CD4-positive, alpha-beta T cell treated with Interleukin-17A for 1 hour (primary cell): ENCODE results near the gene GGTLC2.
A peak's percentile ranks its signal among the peaks of the same experiment; 100 is the strongest.
"Not testable (repeated sequence)": the region's sequence is repeated elsewhere in the genome, so short reads cannot be mapped to it uniquely, and the experiment has no call there.

Experiments used
- DNase-seq: peaks from one replicate; pipeline ENCODE4 v3.0.0-alpha.2; 2020

The GGTLC2 gene

DNA sequence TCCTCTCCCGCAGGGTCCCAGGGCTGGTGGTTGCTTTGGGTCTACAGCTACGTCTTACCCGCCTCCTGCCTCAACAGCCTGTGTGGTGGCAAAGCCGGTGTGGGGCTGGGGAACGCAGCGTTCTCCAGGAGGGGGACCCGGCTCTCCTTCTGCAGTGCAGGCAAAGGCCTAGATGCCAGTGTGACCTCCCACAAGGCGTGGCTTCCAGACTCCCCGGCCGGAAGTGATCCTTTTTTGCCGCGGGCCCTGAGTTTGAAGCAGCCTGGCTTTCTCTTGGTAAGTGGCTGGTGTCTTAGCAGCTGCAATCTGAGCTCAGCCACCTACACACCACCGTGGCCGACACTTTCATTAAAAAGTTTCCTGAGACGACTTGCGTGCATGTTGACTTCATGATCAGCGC is 6.1 kb upstream of the GGTLC2 start:
- DNase-seq, result not testable (repeated sequence)

DNA sequence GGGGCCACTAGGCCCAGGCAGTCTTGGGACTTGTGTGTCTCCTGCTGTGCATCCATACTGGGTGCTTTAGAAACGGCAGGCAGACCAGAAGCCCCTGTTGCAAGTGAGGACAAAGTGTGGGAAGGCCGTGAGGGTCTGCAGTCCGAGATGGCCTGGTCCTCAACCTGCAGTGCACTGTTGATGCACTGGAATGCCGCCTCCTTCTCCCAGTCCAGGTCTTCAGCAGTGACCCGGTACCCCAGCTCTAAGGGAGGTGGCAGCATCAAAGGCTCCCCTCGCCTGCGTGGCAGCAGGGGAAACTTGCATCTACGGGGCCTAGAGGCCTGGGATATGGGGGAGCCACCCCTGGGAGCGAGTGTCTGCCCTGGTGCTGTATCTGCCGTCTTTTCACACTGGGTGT is 2.2 kb upstream of the GGTLC2 start:
- not testable (repeated sequence) for DNase-seq

DNA sequence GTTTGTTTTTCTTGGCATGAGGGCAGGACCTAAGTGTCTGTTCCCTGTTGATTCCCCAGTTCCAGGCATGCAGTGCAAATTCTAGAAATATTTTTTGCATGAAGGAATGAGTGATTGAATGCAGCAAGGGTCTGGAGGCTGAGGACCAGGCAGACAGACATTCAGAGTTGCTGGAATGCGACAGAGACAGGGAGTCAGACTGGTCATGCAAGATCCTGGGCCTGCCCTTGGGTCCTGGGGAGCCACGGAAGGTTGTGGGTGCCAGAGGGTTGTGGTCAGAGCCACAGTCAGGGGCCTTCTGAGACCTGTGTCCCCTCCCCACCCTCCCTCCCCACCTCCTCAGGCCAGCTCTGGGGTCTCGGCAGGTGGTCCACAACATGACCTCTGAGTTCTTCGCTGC is 1.6 kb downstream of the GGTLC2 start:
- DNase-seq, result not testable (repeated sequence)

DNA sequence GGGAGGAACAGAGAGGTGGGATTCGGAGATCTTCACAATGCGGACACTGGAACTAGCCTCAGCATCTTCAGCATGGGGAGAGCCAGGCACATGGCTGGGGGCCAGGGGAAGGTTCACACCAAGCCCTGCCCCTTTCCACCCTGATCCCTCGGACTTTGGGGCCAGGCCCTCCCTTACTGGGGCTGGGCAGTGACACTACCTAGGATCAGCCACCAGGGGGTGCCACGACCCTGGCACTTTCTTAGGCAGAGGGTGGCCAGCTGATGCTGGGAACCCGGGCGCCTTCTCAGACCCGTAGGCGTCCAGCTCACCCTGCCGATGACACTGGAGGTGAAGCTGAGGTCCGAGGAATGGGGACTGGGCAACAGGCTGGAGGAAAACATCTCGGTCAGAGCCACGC is 3.5 kb downstream of the GGTLC2 start:
- DNase-seq, result peak; percentile 1

DNA sequence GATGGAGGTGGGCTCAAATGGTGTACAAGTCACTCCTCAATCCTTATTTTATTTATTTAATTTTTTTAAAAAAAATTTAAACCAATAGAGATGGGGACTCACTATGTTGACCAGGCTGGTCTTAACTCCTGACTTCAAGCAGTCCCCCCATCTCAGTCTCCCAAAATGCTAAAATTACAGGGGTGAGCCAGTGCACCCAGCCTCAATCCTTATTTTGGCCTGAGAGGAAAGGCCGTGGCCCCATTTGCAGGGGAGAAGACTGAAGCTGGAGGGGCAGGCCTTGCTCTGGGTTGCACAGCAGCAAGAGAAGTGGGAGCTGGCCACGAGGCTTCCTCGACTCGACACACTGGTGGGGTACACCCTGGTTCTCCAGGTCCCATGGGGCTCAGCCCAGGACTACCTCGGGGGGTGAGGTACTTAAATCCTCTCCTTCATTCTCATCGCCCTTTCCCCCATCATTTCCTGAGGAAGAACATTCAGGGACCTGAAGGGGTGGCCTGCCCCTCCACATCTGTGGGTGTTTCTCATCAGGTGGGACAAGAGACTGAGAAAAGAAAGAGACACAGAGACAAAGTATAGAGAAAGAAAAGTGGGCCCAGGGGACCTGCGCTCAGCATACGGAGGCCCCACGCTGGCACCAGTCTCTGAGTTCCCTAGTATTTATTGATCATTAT is 4.6 kb downstream of the GGTLC2 start:
- DNase-seq, result not testable (repeated sequence)

DNA sequence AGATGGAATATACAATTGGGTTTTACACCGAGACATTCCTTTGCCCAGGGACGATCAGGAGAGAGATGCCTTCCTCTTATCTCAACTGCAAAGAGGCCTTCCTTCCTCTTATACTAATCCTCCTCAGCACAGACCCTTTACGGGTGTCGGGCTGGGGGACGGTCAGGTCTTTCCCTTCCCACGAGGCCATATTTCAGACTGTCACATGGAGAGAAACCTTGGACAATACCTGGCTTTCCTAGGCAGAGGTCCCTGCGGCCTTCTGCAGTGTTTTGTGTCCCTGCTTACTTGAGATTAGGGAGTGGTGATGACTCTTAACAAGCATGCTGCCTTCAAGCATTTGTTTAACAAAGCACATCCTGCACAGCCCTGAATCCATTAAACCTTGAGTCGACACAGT is 5.3 kb downstream of the GGTLC2 start:
- not testable (repeated sequence) for DNase-seq

DNA sequence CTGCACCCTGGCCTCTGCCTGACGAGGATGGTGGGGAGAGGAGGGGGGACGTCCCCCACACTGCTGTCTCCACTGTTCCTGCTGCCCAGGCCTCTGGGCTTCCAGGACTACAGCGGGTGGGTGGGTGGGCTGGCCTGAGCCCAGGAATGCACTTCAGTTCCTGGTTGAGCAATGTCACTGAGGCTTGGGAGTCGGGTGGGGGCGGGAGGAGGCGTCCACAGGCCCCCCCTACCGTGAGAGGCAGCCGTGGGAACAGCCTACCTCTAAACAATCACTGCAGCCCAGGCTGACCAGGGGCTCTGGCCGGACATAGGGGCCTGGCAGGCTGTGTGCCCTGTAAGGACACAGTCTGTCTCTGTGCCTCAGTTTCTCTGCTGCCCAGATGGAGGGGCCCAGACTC is 6.0 kb downstream of the GGTLC2 start:
- DNase-seq, result not testable (repeated sequence)

DNA sequence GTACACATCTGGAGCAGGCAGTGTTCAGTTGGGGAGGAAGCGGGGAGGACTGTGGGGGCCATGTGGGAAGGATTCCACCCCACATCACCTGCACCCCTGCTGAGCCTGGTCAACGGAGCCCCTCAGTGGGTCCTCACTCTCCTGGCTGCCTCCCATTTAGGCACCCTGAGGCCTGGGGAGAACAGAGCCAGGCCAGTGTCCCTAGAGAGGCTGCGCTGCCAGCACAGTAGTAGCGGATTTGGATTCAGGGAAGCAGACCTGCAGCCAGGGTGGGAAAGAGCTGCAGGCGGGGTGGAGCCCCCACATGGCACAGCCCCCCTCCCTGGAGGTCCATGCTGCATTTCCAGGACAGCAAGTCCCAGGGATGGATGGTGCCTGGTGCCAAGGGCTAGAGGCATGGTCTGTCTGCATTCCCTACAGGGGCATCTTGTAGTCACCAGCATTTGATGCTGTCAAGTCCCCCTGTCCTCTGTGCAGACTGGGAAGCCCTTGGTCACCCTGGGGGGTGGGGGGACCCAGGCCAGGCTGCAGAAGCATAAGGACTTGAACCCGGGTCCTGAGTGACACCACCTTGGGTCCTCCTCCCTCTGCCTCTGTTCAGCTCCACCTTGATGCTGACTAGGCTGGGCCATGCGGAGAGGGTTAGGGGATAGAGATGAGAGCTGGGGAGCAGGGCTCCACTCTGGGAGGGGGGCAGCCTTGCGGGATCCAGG is 6.5 kb downstream of the GGTLC2 start:
- DNase-seq, result not testable (repeated sequence)

DNA sequence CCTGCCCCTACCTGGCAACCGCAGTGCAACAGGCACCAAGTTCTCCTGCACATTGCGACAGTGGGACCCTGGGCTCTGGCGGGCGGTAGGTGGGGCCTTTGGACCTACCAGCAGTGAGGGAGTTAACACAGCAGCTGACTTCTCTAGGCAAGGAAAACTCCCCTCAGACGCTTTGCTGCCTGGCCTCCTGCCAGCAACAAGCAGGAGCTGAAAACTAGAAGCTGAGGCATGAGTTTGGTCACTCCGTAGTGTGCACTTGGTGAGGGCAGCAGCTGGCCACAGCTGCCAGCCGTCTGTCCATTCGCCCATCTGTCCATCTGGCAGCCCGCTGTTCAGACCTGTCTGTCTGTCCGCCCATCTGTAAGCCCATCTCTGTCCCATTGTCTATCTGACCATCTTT is 7.2 kb downstream of the GGTLC2 start:
- DNase-seq, result not testable (repeated sequence)

DNA sequence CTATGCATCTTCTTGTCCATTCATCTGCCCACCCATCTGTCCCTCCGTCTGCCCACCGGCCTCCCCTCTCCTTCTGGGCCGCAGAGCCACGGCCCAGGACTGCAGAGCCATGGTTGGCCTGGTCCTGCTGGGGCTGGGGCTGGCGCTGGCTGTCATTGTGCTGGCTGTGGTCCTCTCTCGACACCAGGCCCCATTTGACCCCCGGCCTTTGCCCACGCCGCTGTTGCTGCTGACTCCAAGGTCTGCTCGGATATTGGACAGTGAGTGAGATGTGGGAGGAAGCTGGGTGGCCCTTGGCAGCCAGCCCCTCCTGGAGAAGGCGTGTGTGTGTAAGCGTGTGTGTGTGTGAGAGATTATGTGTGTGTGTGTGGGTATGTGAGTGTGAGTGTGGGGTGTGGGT is 7.7 kb downstream of the GGTLC2 start:
- DNase-seq, result not testable (repeated sequence)

DNA sequence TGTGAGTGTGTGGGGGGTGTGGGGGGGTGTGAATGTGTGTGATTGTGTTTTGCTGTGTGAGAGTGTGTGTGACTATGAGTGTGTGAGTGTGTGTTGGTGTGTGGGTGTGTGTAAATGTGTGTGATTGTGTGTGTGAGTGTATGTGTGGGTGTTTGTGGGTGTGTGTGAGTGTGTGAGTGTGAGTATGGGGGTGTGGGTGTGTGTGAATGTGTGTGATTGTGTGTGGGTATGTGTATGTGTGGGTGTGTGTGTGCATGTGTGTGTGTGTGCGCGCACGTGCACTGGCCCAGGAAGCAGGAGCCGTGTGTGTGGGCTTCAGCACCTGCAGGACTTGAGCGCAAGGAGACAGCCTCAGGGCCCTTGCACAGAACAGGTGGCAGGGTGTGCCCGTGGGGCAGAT is 8.2 kb downstream of the GGTLC2 start:
- not testable (repeated sequence) for DNase-seq

DNA sequence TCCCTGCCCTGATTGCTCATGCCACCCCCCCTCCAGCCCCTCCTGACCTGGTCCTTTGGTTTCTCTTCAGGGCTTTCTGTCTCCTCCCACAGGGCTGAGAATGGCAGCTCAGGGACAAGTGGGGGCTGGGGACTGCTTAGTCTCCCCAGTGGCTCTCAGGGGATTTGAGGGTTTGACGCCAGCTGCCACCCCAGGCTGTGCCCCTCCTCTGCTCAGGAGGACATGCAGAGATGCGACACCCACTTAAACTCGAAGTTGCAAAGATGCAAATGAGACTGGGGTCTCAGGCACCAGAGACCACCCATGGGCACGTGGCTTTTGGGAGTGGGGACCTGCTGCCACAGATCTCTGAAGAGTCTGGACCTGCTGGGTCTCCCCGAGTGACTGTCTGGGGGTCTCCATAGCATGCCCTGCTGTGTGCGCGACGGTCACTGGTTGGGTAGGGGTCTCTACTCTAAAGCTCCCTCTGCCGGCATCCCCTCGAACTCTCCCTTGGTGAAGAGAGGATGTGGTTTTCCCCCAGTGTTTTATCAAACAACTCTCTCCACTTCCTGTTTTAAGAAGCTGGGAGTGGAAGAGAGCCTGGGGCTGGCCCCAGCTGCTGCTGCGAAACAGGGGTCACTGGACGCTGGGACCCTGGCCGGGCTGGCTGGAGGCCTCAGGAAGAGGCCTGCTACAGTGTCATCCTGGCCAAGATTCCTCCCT is 9.4 kb downstream of the GGTLC2 start:
- not testable (repeated sequence) for DNase-seq

DNA sequence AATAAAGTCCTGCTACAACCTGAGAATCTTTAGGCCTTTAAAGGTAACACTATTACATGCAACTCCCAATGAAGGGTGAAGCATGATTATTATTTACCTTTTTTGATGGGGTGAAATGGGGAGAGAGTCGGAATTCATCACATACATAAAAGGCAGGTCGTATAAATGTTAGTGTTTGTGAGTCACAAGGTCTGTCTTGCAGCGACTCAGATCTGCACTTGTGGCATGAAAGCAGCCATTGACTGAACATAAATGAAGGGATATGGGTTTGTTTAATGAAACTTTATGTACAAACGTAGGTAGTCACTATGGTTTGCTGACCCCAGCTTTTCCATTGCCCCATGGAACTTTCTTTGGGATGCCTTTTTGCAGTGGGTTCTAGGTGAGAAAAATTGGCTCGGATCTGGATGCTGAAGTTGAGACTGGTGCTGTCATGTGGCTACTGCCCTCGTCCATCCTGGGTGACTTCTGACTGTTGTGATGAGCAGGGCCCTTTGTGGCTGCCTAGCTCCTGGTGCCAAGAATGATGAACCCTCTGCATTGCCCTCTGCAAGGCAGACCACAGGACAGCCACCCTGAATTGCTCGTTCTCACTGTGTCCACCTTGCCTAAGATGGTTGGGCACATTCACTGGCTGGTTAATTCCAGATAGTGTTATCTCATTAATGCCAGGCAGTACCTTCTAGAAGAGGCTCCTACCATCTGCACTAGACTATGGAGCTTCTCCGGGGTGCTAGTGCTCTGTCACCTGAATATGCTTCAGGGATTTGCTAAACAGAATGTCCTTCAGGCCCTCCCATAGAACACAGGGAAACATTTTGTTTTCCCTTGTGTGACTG is 11.3 kb downstream of the GGTLC2 start:
- DNase-seq, result no peak

DNA sequence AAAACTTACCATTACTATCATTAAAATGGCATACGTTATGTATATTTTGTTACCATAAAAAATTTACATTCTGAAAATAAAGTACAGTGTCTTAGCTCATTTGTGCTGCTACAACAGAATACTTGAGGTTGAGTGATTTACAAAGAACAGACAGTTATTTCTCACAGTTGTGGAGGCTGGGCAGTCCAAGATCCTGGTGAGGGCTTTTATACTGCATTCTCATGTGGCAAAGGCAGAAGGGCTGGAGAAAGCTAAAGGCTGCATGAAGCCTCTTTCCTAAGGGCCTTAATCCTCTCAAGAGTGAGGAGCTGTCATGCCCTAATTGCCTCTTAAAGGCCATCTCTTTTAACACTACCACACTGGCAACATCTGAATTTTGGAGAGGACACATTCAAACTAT is 13.3 kb downstream of the GGTLC2 start:
- DNase-seq, result no peak

DNA sequence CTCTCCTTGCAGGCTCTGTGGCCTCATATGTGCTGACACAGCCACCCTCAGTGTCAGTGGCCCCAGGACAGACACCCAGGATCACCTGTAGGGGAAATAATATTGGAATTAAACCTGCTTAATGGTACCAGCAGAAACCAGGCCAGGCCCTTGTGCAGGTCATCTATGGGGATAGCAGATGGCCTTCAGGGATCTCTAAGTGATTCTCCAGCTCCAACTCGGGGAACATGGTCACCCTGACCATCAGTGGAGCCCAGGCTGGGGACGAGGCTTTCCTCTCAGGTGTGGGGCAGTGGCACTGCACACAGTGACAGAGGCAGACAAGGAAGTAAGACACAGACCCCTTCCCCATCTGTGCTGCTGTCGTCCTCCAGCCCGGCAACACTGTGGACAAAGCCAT is 16.9 kb downstream of the GGTLC2 start:
- DNase-seq, result no peak

DNA sequence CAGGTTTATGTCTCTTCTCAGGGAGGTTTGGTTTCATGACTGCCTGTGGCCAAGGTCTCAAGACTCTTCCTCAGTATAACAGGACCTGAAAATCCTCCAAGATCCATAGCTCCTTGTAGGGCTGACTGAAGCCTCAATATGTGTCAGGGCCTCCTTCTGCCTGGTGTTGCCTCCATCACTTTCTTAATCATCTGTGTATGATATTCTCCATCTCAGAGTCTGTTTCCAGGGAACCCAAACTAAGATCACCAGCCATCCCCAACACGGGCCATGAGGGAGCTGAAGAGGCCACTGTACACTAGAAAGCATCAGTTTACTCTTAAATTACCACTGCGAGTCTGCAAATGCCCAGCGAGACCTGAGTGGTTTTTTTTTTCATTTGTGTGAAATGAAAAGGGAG is 17.7 kb downstream of the GGTLC2 start:
- DNase-seq, result no peak

DNA sequence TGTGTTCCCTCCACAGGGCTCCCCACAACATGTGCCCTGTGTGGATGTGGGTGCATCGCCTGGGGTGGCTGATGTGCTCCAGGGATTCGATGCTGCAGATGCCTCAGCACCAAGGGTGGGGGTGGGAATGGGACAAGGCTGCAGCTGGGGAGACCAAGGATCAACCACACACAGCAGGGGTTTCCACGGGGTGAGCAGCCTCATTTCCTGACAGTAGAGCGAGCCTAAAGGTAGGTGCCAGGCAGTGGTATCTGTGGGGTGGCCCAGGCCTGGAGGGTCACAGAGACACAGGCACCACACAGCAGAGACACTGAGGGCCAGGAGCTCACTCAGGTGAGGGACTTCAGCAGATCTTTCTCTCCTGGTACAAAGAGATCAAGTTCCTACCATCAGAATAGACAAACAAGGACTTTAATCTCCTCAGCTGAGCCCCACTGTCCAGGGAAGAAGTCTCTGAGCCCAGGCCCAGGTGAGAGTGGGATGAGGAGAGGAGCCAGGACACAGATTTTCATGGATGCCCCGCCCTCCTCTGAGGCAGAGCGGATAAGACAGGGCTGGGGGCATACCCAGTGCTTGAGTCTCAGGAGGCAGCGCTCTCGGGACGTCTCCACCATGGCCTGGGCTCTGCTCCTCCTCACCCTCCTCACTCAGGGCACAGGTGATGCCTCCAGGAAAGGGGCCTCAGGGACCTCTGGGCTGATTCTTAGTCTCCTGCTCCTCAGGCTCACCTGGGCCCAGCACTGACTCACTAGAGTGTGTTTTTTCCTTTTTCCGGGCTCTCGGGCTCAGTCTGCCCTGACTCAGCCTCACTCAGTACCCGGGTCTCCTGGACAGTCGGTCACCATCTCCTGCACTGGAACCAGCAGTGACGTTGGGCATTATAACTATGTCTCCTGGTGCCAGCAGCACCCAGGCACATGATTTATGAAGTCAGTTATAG is 19.7 kb downstream of the GGTLC2 start:
- DNase-seq, result no peak

DNA sequence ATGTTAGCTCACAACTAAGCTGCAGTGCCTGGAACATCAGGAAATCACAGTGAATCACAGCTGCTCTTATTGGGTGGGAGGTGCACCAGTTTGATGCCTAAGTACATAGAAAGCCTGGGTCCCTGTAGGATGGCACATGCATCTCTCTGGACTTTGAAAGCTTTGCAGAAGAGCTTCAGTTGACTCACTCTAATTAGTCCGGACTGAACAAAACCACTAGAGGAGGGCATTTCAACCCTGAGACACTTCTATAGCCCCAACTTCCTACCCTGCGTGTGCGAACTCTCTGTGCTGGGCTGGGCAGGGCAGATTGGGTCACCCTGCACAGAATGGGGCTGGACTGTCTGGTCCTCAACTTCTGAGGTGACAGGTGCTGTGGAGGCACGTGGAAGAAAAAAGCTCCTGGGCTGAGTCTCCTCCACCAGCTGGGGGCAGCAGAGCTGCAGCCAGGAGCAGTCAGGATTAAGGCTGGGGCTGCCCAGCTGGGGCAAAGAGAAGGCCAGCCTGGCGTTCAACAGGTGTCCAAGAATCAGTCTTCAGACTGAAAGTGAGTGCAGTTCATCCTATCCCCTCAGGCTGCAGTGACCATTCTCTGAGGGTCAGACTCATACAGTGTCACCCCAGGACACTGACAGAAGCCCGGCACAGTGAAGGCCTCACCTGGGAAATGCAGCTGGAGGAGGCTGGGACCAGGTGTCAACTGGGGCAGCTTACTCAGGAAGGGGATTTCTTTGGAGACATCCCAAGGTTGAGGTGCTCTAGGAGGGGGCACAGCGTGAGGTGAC is 22.1 kb downstream of the GGTLC2 start:
- peak; percentile 10 for DNase-seq

DNA sequence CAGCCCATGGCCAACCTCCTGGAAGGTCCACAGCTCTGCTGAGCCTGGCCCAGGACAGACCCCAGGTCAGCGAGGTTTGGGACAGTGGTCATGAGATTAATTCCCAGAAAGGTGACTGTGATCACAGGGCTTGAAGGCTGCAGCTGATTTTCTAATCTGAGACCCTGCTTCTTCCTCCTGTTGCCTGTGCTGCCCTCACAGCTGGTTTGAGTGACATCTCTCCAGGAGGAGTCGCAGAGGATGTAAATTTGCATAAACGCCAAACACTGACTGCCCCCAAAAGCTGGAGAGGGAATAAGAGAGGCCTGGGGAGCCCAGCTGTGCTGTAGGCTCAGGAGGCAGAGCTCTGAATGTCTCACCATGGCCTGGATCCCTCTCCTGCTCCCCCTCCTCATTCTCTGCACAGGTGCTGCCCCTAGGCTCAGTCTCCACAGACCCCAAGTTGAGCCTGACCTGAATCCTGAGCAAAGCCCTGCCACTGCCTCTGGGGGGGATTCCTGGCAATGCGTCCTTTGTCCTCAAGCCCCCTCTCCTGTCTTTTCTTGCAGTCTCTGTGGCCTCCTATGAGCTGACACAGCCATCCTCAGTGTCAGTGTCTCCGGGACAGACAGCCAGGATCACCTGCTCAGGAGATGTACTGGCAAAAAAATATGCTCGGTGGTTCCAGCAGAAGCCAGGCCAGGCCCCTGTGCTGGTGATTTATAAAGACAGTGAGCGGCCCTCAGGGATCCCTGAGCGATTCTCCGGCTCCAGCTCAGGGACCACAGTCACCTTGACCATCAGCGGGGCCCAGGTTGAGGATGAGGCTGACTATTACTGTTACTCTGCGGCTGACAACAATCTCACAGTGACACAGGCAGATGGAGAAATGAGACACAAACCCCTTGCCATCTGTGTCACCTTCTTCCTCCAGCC is 23.8 kb downstream of the GGTLC2 start:
- DNase-seq, result no peak

DNA sequence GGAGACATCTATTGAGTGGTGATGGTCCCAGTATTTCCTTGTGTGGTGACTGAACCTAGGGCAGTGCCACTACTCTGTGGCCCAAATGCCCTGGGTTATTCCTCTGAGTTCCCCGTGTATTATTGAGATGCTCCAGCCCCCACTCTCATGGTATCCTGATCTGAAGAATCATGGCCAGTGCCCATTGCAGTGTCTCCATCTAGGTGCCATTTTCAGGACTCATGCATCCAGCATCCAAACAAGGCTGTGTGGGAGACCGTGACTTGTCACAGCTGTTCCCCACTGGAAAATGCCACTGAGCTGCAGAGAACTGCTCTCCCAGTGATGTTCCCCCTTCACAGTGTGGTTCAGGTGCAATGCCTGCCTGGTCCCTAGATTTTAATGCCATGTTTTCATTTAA is 24.7 kb downstream of the GGTLC2 start:
- no peak for DNase-seq
